GM23338 (cell line): ENCODE measurements around the gene METRN. TPM values are rescaled to one million over a fixed set of nuclear protein-coding genes. Genes with fewer than 3 reads are reported as not detected.

Experiments used
- ATAC-seq: fragments of 200-7000 bp; cut with Tn5 transposase; 3 replicates; pipeline ENCODE4 v1.9.1; 2020
- DNase-seq: peaks from one replicate; pipeline ENCODE4 v3.0.0-alpha.2; 2015; ENCODE audit warnings: low spot score
- H2AFZ ChIP-seq: fragments of 200-600 bp; sonication (generic); 2 replicates; pipeline ENCODE4 v1.8.0; 2016; ENCODE audit warnings: antibody characterized with exemption, mild to moderate bottlenecking, moderate library complexity
- H3F3A ChIP-seq: fragments of 200-600 bp; sonication (generic); replicated peaks from 2 replicates; pipeline ENCODE4 v1.8.0; 2017; ENCODE audit warnings: antibody characterized with exemption, mixed run types, low read depth
- H3K27ac ChIP-seq: fragments of 200-600 bp; sonication (generic); 2 replicates; pipeline ENCODE4 v1.6.1; 2016; ENCODE audit warnings: low read depth
- H3K27me3 ChIP-seq: fragments of 200-600 bp; sonication (generic); 2 replicates; pipeline ENCODE4 v1.8.0; 2016; ENCODE audit warnings: mild to moderate bottlenecking, mixed run types, moderate library complexity; ENCODE audit not compliant: insufficient read depth
- H3K36me3 ChIP-seq: fragments of 200-600 bp; sonication (generic); 2 replicates; pipeline ENCODE4 v1.8.0; 2016; ENCODE audit warnings: mild to moderate bottlenecking; ENCODE audit not compliant: insufficient read depth
- H3K4me1 ChIP-seq: fragments of 200-600 bp; sonication (generic); 2 replicates; pipeline ENCODE4 v1.8.0; 2016; ENCODE audit warnings: mild to moderate bottlenecking, moderate library complexity; ENCODE audit not compliant: insufficient read depth
- H3K4me2 ChIP-seq: fragments of 200-600 bp; sonication (generic); 2 replicates; pipeline ENCODE4 v1.7.1; 2017; ENCODE audit warnings: mixed run types
- H3K4me3 ChIP-seq: fragments of 200-600 bp; sonication (generic); 2 replicates; pipeline ENCODE4 v1.6.1; 2016; ENCODE audit warnings: mixed run types
- H3K79me2 ChIP-seq: fragments of 200-600 bp; sonication (generic); replicated peaks from 2 replicates; pipeline ENCODE4 v1.8.0; 2017; ENCODE audit warnings: mild to moderate bottlenecking; ENCODE audit not compliant: insufficient read depth
- H3K9me2 ChIP-seq: fragments of 200-600 bp; sonication (generic); 2 replicates; pipeline ENCODE4 v1.8.0; 2017; ENCODE audit not compliant: insufficient read depth
- H4K20me1 ChIP-seq: fragments of 200-600 bp; sonication (generic); replicated peaks from 2 replicates; pipeline ENCODE4 v1.8.0; 2017; ENCODE audit warnings: mild to moderate bottlenecking; ENCODE audit not compliant: insufficient read depth
- H3K27ac Mint-ChIP-seq: 2 replicates; pipeline ENCODE4 v1.8.0; 2020; ENCODE audit warnings: inconsistent platforms, mild to moderate bottlenecking, moderate library complexity, mixed read lengths
- H3K27me3 Mint-ChIP-seq: 3 replicates; pipeline ENCODE4 v1.8.0; 2022; ENCODE audit warnings: low read depth, mild to moderate bottlenecking, moderate library complexity, mixed read lengths, inconsistent platforms; ENCODE audit not compliant: insufficient read depth, poor library complexity
- H3K36me3 Mint-ChIP-seq: 3 replicates; pipeline ENCODE4 v1.8.0; 2021; ENCODE audit warnings: low read depth, mild to moderate bottlenecking, inconsistent platforms, moderate library complexity, mixed read lengths
- H3K4me1 Mint-ChIP-seq: 3 replicates; pipeline ENCODE4 v1.8.0; 2020; ENCODE audit warnings: mild to moderate bottlenecking, inconsistent platforms, mixed read lengths
- H3K4me3 Mint-ChIP-seq: 3 replicates; pipeline ENCODE4 v1.8.0; 2021; ENCODE audit warnings: moderate library complexity, mild to moderate bottlenecking, inconsistent platforms, mixed read lengths
- H3K9me3 Mint-ChIP-seq: 3 replicates; pipeline ENCODE4 v1.8.0; 2020; ENCODE audit warnings: moderate library complexity, mild to moderate bottlenecking, inconsistent platforms, mixed read lengths
- ETS1 ChIP-seq: IDR thresholded peaks from 2 replicates; pipeline ENCODE4 v1.6.1; 2016; ENCODE audit warnings: antibody characterized with exemption
- EZH2 ChIP-seq: fragments of 200-600 bp; sonication (generic); IDR thresholded peaks from one replicate; pipeline ENCODE4 v1.8.0; 2017; ENCODE audit warnings: antibody characterized with exemption, mild to moderate bottlenecking, low read depth; ENCODE audit not compliant: unreplicated experiment
- EZH2phosphoT487 ChIP-seq: fragments of 200-600 bp; sonication (generic); IDR thresholded peaks from one replicate; pipeline ENCODE4 v1.8.1; 2018; ENCODE audit warnings: antibody characterized with exemption; ENCODE audit not compliant: unreplicated experiment
- NANOG ChIP-seq: IDR thresholded peaks from 2 replicates; pipeline ENCODE4 v1.6.1; 2016; ENCODE audit warnings: antibody characterized with exemption, borderline replicate concordance
- POLR2AphosphoS5 ChIP-seq: IDR thresholded peaks from 2 replicates; pipeline ENCODE4 v1.6.1; 2016; ENCODE audit warnings: antibody characterized with exemption, low read depth
- STAT1 ChIP-seq: IDR thresholded peaks from one replicate; pipeline ENCODE4 v1.6.1; 2016; ENCODE audit warnings: antibody characterized with exemption; ENCODE audit not compliant: unreplicated experiment
- ZNF114 ChIP-seq: fragments of 250-450 bp; sonication (Bioruptor Pico); IDR thresholded peaks from 2 replicates; pipeline ENCODE4 v1.5.0; 2020; ENCODE audit warnings: mild to moderate bottlenecking, moderate library complexity
- ZNF331 ChIP-seq: fragments of 250-450 bp; sonication (Bioruptor Pico); IDR thresholded peaks from 2 replicates; pipeline ENCODE4 v1.5.0; 2020; ENCODE audit warnings: low read depth, mild to moderate bottlenecking, moderate library complexity
- polyA plus RNA-seq: library from polyadenylated mRNA; unstranded; fragments of >200 nt; fragmentation: Nextera tagmentation; extraction: Ambion mirVana; gene quantifications from 2 replicates; pipeline ENCODE4 v1.2.1, GENCODE V29; 2016
- total RNA-seq: library from RNA; depleted of rRNA; stranded (reverse); fragments of >200 nt; shearing (Covaris generic); gene quantifications from 2 replicates; pipeline ENCODE4 v1.2.3, GENCODE V29; 2014
- TF ChIP-seq, protein P1 (sequence below), 2 experiments: fragments of 200-600 bp in 1 of 2; sonication (generic) in 1 of 2; conservative IDR thresholded peaks; 2 replicates each; pipeline versions ENCODE4 v1.5.1 to v1.6.1; 2016 to 2017; ENCODE audit warnings: antibody characterized with exemption in 2 of 2, low read depth in 2 of 2, mild to moderate bottlenecking in 2 of 2, moderate library complexity in 1 of 2
- TF ChIP-seq, protein P2 (sequence below): IDR thresholded peaks from one replicate; pipeline ENCODE4 v1.6.1; 2018; ENCODE audit warnings: antibody characterized with exemption; ENCODE audit not compliant: unreplicated experiment

Gene METRN
- total and polyA plus RNA-seq, 2 experiments from 2014 or later = 18.7 to 33.0 TPM

DNA sequence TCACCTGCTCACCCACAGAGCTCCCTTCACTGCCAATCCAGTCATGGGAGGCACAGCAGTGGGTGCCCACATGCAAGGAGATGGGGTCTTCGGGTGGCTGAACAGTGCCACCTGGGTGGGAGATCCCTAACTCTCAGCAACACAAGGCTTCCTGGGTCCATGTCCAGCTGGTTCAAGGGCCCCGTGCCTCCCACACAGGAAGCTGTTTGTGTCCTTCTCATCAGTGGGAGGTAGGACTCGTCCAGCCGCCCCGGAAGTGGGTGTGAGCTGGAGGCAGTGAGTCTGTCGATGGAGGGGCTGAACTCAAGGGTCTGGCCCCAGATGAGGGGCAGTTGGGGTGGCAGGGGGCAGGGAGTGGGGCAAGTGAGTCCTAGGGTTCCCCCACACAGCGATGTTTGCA lies 10.9 kb upstream of the METRN start (continued):
- TF ChIP-seq ETS1 (no peak), ZNF331 (no peak)

GRCh38 chr16:704552-705380 lies 10.2 kb upstream of the METRN start:
- H3K4me1 ChIP-seq = no peaks in the 10 kb centered on the region
- H3K36me3 ChIP-seq = no peaks in the 10 kb centered on the region
- H2AFZ ChIP-seq = no peak overlapping the region
- no peaks in the 10 kb centered on the region for H3K79me2 ChIP-seq
- Mint-ChIP-seq H3K36me3 (no peaks in the 10 kb centered on the region), H3K27ac (no peak overlapping the region), H3K4me1 (no peaks in the 10 kb centered on the region), H3K9me3 (no peaks in the 10 kb centered on the region; the same call in 2 of the 3 replicates), H3K4me3 (peak overlapping the region; percentile 48; the same call in 2 of the 3 replicates), H3K27me3 (peaks cover 79% of the 10 kb centered on the region)
- H3K9me2 ChIP-seq = no peaks in the 10 kb centered on the region
- no peaks in the 10 kb centered on the region; the same call in 1 of the 2 replicates for H4K20me1 ChIP-seq
- H3K4me2 ChIP-seq = peak overlapping the region; percentile 80
- DNase-seq (no peak), ATAC-seq (peak; percentile 2; the same call in 1 of the 3 replicates)
- H3K27ac ChIP-seq = no peak overlapping the region
- H3F3A ChIP-seq = 0 out of 2 replicates have a peak, but pooled peaks cover 6% of the 10 kb centered on the region
- TF ChIP-seq, protein P1, sequence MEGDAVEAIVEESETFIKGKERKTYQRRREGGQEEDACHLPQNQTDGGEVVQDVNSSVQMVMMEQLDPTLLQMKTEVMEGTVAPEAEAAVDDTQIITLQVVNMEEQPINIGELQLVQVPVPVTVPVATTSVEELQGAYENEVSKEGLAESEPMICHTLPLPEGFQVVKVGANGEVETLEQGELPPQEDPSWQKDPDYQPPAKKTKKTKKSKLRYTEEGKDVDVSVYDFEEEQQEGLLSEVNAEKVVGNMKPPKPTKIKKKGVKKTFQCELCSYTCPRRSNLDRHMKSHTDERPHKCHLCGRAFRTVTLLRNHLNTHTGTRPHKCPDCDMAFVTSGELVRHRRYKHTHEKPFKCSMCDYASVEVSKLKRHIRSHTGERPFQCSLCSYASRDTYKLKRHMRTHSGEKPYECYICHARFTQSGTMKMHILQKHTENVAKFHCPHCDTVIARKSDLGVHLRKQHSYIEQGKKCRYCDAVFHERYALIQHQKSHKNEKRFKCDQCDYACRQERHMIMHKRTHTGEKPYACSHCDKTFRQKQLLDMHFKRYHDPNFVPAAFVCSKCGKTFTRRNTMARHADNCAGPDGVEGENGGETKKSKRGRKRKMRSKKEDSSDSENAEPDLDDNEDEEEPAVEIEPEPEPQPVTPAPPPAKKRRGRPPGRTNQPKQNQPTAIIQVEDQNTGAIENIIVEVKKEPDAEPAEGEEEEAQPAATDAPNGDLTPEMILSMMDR (conservative IDR thresholded peaks at IDR 0.05; ENCODE audit: low read depth in 2 of 2) = no peak
- TF ChIP-seq NANOG = no peak
- TF ChIP-seq, protein P2, sequence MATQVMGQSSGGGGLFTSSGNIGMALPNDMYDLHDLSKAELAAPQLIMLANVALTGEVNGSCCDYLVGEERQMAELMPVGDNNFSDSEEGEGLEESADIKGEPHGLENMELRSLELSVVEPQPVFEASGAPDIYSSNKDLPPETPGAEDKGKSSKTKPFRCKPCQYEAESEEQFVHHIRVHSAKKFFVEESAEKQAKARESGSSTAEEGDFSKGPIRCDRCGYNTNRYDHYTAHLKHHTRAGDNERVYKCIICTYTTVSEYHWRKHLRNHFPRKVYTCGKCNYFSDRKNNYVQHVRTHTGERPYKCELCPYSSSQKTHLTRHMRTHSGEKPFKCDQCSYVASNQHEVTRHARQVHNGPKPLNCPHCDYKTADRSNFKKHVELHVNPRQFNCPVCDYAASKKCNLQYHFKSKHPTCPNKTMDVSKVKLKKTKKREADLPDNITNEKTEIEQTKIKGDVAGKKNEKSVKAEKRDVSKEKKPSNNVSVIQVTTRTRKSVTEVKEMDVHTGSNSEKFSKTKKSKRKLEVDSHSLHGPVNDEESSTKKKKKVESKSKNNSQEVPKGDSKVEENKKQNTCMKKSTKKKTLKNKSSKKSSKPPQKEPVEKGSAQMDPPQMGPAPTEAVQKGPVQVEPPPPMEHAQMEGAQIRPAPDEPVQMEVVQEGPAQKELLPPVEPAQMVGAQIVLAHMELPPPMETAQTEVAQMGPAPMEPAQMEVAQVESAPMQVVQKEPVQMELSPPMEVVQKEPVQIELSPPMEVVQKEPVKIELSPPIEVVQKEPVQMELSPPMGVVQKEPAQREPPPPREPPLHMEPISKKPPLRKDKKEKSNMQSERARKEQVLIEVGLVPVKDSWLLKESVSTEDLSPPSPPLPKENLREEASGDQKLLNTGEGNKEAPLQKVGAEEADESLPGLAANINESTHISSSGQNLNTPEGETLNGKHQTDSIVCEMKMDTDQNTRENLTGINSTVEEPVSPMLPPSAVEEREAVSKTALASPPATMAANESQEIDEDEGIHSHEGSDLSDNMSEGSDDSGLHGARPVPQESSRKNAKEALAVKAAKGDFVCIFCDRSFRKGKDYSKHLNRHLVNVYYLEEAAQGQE = peak; percentile 48
- TF ChIP-seq POLR2AphosphoS5 = no peak
- TF ChIP-seq ETS1 = no peak
- TF ChIP-seq STAT1 = no peak
- TF ChIP-seq EZH2phosphoT487 = no peak
- TF ChIP-seq ZNF114 = no peak
- TF ChIP-seq EZH2 = peak; percentile 63
- peaks cover 92% of the 10 kb centered on the region for H3K27me3 ChIP-seq
- peak overlapping the region; percentile 57 for H3K4me3 ChIP-seq
